CD14-positive monocyte (primary cell): ENCODE data around the gene HAVCR2. TPM values are rescaled to one million over a fixed set of nuclear protein-coding genes. Genes with fewer than 3 reads are reported as not detected.

ENCODE experiments used
- DNase-seq, 3 donors: peaks; one replicate each; pipeline ENCODE4 v3.0.0-alpha.2; 2011 to 2022
- H2AFZ ChIP-seq: 2 replicates; pipeline ENCODE4 v1.6.0; 2012; ENCODE audit warnings: mild to moderate bottlenecking, low read depth, low read length, inconsistent platforms; ENCODE audit not compliant: insufficient read depth, poor library complexity, severe bottlenecking
- H3K27ac ChIP-seq, 2 donors: 1 replicate in 1 of 2; 2 replicates in 1 of 2; pipeline ENCODE4 v1.5.1; 2012 to 2013; ENCODE audit warnings: low read length in 2 of 2, control low read depth in 1 of 2, inconsistent platforms in 1 of 2, low read depth in 1 of 2, mild to moderate bottlenecking in 1 of 2
- H3K27me3 ChIP-seq, 2 donors: one replicate each; pipeline versions ENCODE4 v1.6.0 to v1.6.1; 2011 to 2013; ENCODE audit warnings: low read length in 2 of 2; ENCODE audit not compliant: control insufficient read depth in 2 of 2, insufficient read depth in 2 of 2
- H3K36me3 ChIP-seq, 2 donors: replicated peaks in 1 of 2; 1 replicate in 1 of 2; 2 replicates in 1 of 2; pipeline versions ENCODE4 v1.5.1 to v1.6.1; 2012 to 2013; ENCODE audit warnings: low read length in 2 of 2, control low read depth in 1 of 2, inconsistent platforms in 1 of 2, mild to moderate bottlenecking in 1 of 2; ENCODE audit not compliant: insufficient read depth in 2 of 2, control insufficient read depth in 1 of 2
- H3K4me1 ChIP-seq, 2 donors: 1 replicate in 1 of 2; 2 replicates in 1 of 2; pipeline versions ENCODE4 v1.5.1 to v1.6.1; 2012 to 2013; ENCODE audit warnings: low read length in 2 of 2, control low read depth in 1 of 2, inconsistent platforms in 1 of 2, mild to moderate bottlenecking in 1 of 2, moderate library complexity in 1 of 2; ENCODE audit not compliant: insufficient read depth in 2 of 2, control insufficient read depth in 1 of 2
- H3K4me2 ChIP-seq: replicated peaks from 2 replicates; pipeline ENCODE3; 2012; ENCODE audit warnings: low read length, moderate library complexity, mild to moderate bottlenecking; ENCODE audit not compliant: poor library complexity, severe bottlenecking; ENCODE audit errors: extremely low read depth
- H3K4me3 ChIP-seq, 3 experiments: fragments of 200-600 bp in 1 of 3; sonication (generic) in 1 of 3; replicated peaks in 1 of 3; 1 replicate in 2 of 3; 2 replicates in 1 of 3; pipeline ENCODE4 v1.5.1; 2011 to 2013; ENCODE audit warnings: low read length in 3 of 3, mild to moderate bottlenecking in 3 of 3, control low read depth in 2 of 3, low read depth in 2 of 3, inconsistent platforms in 1 of 3, moderate library complexity in 1 of 3
- H3K79me2 ChIP-seq: 2 replicates; pipeline ENCODE4 v1.6.0; 2012; ENCODE audit warnings: mild to moderate bottlenecking, control low read depth, inconsistent platforms, low read length, moderate library complexity; ENCODE audit not compliant: insufficient read depth
- H3K9ac ChIP-seq: 2 replicates; pipeline ENCODE4 v1.6.0; 2017; ENCODE audit warnings: low read length, mild to moderate bottlenecking; ENCODE audit not compliant: insufficient read depth, poor library complexity, severe bottlenecking
- H3K9me3 ChIP-seq, 2 donors: replicated peaks in 1 of 2; 1 replicate in 1 of 2; 2 replicates in 1 of 2; pipeline versions ENCODE4 v1.5.1 to v1.6.1; 2012 to 2013; ENCODE audit warnings: low read length in 2 of 2, control low read depth in 1 of 2; ENCODE audit not compliant: control insufficient read depth in 1 of 2, insufficient read depth in 1 of 2
- H4K20me1 ChIP-seq: 2 replicates; pipeline ENCODE4 v1.6.0; 2012; ENCODE audit warnings: mild to moderate bottlenecking, low read length, control low read depth, moderate library complexity; ENCODE audit not compliant: insufficient read depth
- H3K27ac Mint-ChIP-seq, 7 donors: one replicate each; pipeline ENCODE4 v1.8.0; 2020; ENCODE audit warnings: mild to moderate bottlenecking in 7 of 7, mixed read lengths in 7 of 7, moderate library complexity in 6 of 7, inconsistent platforms in 2 of 7
- H3K27me3 Mint-ChIP-seq, 3 donors: one replicate each; pipeline ENCODE4 v1.8.0; 2021 to 2022; ENCODE audit warnings: low read depth in 3 of 3, mild to moderate bottlenecking in 3 of 3, mixed read lengths in 3 of 3, moderate library complexity in 3 of 3, inconsistent platforms in 1 of 3
- H3K36me3 Mint-ChIP-seq, 2 donors: one replicate each; pipeline ENCODE4 v1.8.0; 2020; ENCODE audit warnings: mixed read lengths in 2 of 2, inconsistent platforms in 1 of 2, mild to moderate bottlenecking in 1 of 2
- H3K4me1 Mint-ChIP-seq: one replicate; pipeline ENCODE4 v1.8.0; 2020; ENCODE audit warnings: mild to moderate bottlenecking, mixed read lengths
- H3K4me3 Mint-ChIP-seq, 2 donors: one replicate each; pipeline ENCODE4 v1.8.0; 2020; ENCODE audit warnings: mild to moderate bottlenecking in 2 of 2, mixed read lengths in 2 of 2, moderate library complexity in 1 of 2
- H3K9me3 Mint-ChIP-seq, 7 donors: one replicate each; pipeline ENCODE4 v1.8.0; 2020 to 2022; ENCODE audit warnings: mixed read lengths in 7 of 7, mild to moderate bottlenecking in 6 of 7, moderate library complexity in 6 of 7, inconsistent platforms in 2 of 7
- CTCF ChIP-seq: fragments of 200-600 bp; IDR thresholded peaks from one replicate; pipeline ENCODE4 v1.8.0; 2022; ENCODE audit warnings: antibody characterized with exemption, mild to moderate bottlenecking
- WGBS: methylation state at CpG from one replicate; pipeline ENCODE4 v1.1.5; 2013; ENCODE audit warnings: missing lambda C conversion rate; ENCODE audit not compliant: insufficient coverage; 5-methylcytosine and 5-hydroxymethylcytosine counted together
- intact Hi-C, 2 donors: fragments of 100-400 bp; cut with micrococcal nuclease; formaldehyde crosslinking; loops; one replicate each; pipeline versions ENCODE4 v1.15.0 to v1.15.1; 2023
- polyA plus RNA-seq, 3 donors: library from polyadenylated mRNA; depleted of rRNA in 1 of 3; unstranded in 2 of 3; stranded (reverse) in 1 of 3; fragments of 300-500 nt in 2 of 3; fragments of >200 nt in 1 of 3; fragmentation: Illumina TruSeq in 2 of 3; gene quantifications; 1 replicate in 2 of 3; 2 replicates in 1 of 3; pipeline ENCODE4 v1.2.3, GENCODE V29; 2012 to 2021

The HAVCR2 gene
- polyA plus RNA-seq, 3 donors = 33.1 to 56.8 (median 45.0) TPM

- no peak for TF ChIP-seq CTCF
- Histone ChIP-seq H3K36me3 (peaks cover 51 to 64% of the 10 kb centered on the region in 2 donors), H3K9me3 (no peaks in the 10 kb centered on the region), H2AFZ (no peak overlapping the region), H3K4me2 (no peak overlapping the region), H3K79me2 (no peaks in the 10 kb centered on the region), H3K9ac (no peak overlapping the region), H3K4me3 (no peak overlapping the region), H3K4me1 (no peaks in the 10 kb centered on the region), H3K27me3 (no peaks in the 10 kb centered on the region), H3K27ac (no peak overlapping the region), H4K20me1 (peaks cover 5% of the 10 kb centered on the region)
- 53% methylated on average over 2 of the region's 4 CpGs for WGBS
- intact Hi-C loops = loop anchor here in 1 of 2 donors (5.0 kb wide), 1 partner anchor 46 kb away; no protein-coding TSS in a partner anchor
- Mint-ChIP-seq H3K27me3 (no peaks in the 10 kb centered on the region), H3K9me3 (no peaks in the 10 kb centered on the region), H3K4me1 (peaks cover 3% of the 10 kb centered on the region), H3K4me3 (no peak overlapping the region), H3K27ac (peak overlapping the region in 4 of 7 donors; percentile 31 to 69 (median 62)), H3K36me3 (peaks cover 64 to 70% of the 10 kb centered on the region in 2 donors)
- DNase-seq = no peak
Observed at GRCh38 chr5:157085930-157086329, 22.9 kb downstream of the HAVCR2 start.

GRCh38 chr5:157080286-157080685, 28.6 kb downstream of the HAVCR2 start:
- H3K9me3 Mint-ChIP-seq = no peaks in the 10 kb centered on the region
- H3K9ac ChIP-seq = no peak overlapping the region
- peaks cover 12% of the 10 kb centered on the region in 2 donors for H3K4me1 ChIP-seq
- no peak overlapping the region for H3K4me3 ChIP-seq
- no peak overlapping the region for H3K27ac ChIP-seq
- 100% methylated on average over 1 of the region's 2 CpGs for WGBS
- H3K36me3 Mint-ChIP-seq = peaks cover 14 to 18% of the 10 kb centered on the region in 2 donors
- no peak overlapping the region for H3K4me2 ChIP-seq
- no peak for TF ChIP-seq CTCF
- H3K4me3 Mint-ChIP-seq = no peak overlapping the region
- no peak for DNase-seq
- peaks cover 0 to 10% of the 10 kb centered on the region in 2 donors for H3K36me3 ChIP-seq
- no peaks in the 10 kb centered on the region for H3K79me2 ChIP-seq
- H3K4me1 Mint-ChIP-seq = peaks cover 12% of the 10 kb centered on the region
- H2AFZ ChIP-seq = no peak overlapping the region
- no peaks in the 10 kb centered on the region for H3K27me3 ChIP-seq
- no peaks in the 10 kb centered on the region for H3K27me3 Mint-ChIP-seq
- H4K20me1 ChIP-seq = no peaks in the 10 kb centered on the region
- H3K9me3 ChIP-seq = no peaks in the 10 kb centered on the region
- intact Hi-C loops = no loop called here
- H3K27ac Mint-ChIP-seq = no peak overlapping the region
